Osteoblast (primary cell): ENCODE results near the gene PROC. TPM values are rescaled to one million over a fixed set of nuclear protein-coding genes. Genes with fewer than 3 reads are reported as not detected.
A peak's percentile ranks its signal among the peaks of the same experiment; 100 is the strongest.

Experiments used
- DNase-seq: peaks from one replicate; pipeline ENCODE4 v3.0.0; 2011; ENCODE audit warnings: low spot score, mixed read lengths; ENCODE audit not compliant: insufficient read length; ENCODE audit errors: missing footprints
- H2AFZ ChIP-seq: 2 replicates; pipeline ENCODE4 v1.6.0; 2011; ENCODE audit warnings: mild to moderate bottlenecking, low read length
- H3K27ac ChIP-seq: 2 replicates; pipeline ENCODE4 v1.5.1; 2011; ENCODE audit warnings: mild to moderate bottlenecking, low read depth, low read length, moderate library complexity
- H3K27me3 ChIP-seq: 2 replicates; pipeline ENCODE4 v1.6.0; 2012; ENCODE audit warnings: mild to moderate bottlenecking, control low read depth, inconsistent platforms, low read length, moderate library complexity; ENCODE audit not compliant: insufficient read depth
- H3K36me3 ChIP-seq: 2 replicates; pipeline ENCODE4 v1.5.1; 2011; ENCODE audit warnings: mild to moderate bottlenecking, low read length, control low read depth, moderate library complexity; ENCODE audit not compliant: insufficient read depth
- H3K4me1 ChIP-seq: 2 replicates; pipeline ENCODE4 v1.5.1; 2011; ENCODE audit warnings: mild to moderate bottlenecking, low read length, control low read depth, moderate library complexity; ENCODE audit not compliant: insufficient read depth
- H3K4me2 ChIP-seq: 2 replicates; pipeline ENCODE4 v1.6.0; 2011; ENCODE audit warnings: mild to moderate bottlenecking, low read length; ENCODE audit not compliant: insufficient read depth
- H3K4me3 ChIP-seq: fragments of 200-600 bp; sonication (generic); 3 replicates; pipeline ENCODE4 v1.5.1; 2012; ENCODE audit warnings: mild to moderate bottlenecking, low read length, inconsistent platforms; ENCODE audit not compliant: insufficient read depth
- H3K79me2 ChIP-seq: 2 replicates; pipeline ENCODE4 v1.6.0; 2012; ENCODE audit warnings: mild to moderate bottlenecking, low read length, control low read depth, inconsistent platforms; ENCODE audit not compliant: insufficient read depth
- H3K9me3 ChIP-seq: 2 replicates; pipeline ENCODE4 v1.5.1; 2011; ENCODE audit warnings: low read depth, low read length, control low read depth
- H4K20me1 ChIP-seq: 2 replicates; pipeline ENCODE4 v1.6.0; 2012; ENCODE audit warnings: mild to moderate bottlenecking, low read length, control low read depth; ENCODE audit not compliant: insufficient read depth
- CTCF ChIP-seq: IDR thresholded peaks from 2 replicates; pipeline ENCODE4 v1.5.1; 2011; ENCODE audit warnings: mild to moderate bottlenecking, low read depth, low read length, moderate library complexity; ENCODE audit errors: extremely low read depth
- total RNA-seq: library from RNA; depleted of rRNA; stranded (reverse); fragments of >200 nt; gene quantifications from 2 replicates; pipeline ENCODE4 v1.2.3, GENCODE V29; 2012

The PROC gene
- total RNA-seq, 1 donor, result not detected

- no peak for TF ChIP-seq CTCF
- no peak overlapping the region for H3K27ac ChIP-seq
- peaks cover 22% of the 10 kb centered on the region for H3K27me3 ChIP-seq
- no peaks in the 10 kb centered on the region for H4K20me1 ChIP-seq
- H3K4me2 ChIP-seq, result no peak overlapping the region
- H3K79me2 ChIP-seq, result no peaks in the 10 kb centered on the region
- no peak overlapping the region for H2AFZ ChIP-seq
- no peaks in the 10 kb centered on the region for H3K9me3 ChIP-seq
- H3K36me3 ChIP-seq, result no peaks in the 10 kb centered on the region
- H3K4me3 ChIP-seq, result no peak overlapping the region
- no peaks in the 10 kb centered on the region for H3K4me1 ChIP-seq
- DNase-seq, result peak; percentile 79
Observed at GRCh38 chr2:127424598-127425520, 6.6 kb downstream of the PROC start.

GRCh38 chr2:127425540-127426490 lies 7.6 kb downstream of the PROC start:
- Histone ChIP-seq H3K27me3 (peaks cover 22% of the 10 kb centered on the region), H3K4me3 (no peak overlapping the region)
- TF ChIP-seq CTCF, result no peak

GRCh38 chr2:127426501-127427354 lies 8.5 kb downstream of the PROC start:
- Histone ChIP-seq H3K27me3 (peaks cover 22% of the 10 kb centered on the region), H3K36me3 (no peaks in the 10 kb centered on the region), H3K4me3 (no peak overlapping the region), H3K79me2 (no peaks in the 10 kb centered on the region), H2AFZ (no peak overlapping the region), H3K4me2 (no peak overlapping the region), H3K9me3 (no peaks in the 10 kb centered on the region), H3K27ac (no peak overlapping the region), H4K20me1 (no peaks in the 10 kb centered on the region), H3K4me1 (no peaks in the 10 kb centered on the region)
- no peak for TF ChIP-seq CTCF
- no peak for DNase-seq

More at GRCh38 chr2:127425540-127426490, 7.6 kb downstream of the PROC start:
- Histone ChIP-seq H3K79me2 (no peaks in the 10 kb centered on the region), H4K20me1 (no peaks in the 10 kb centered on the region), H3K4me1 (no peaks in the 10 kb centered on the region), H2AFZ (no peak overlapping the region), H3K36me3 (no peaks in the 10 kb centered on the region), H3K4me2 (no peak overlapping the region), H3K9me3 (no peaks in the 10 kb centered on the region), H3K27ac (no peak overlapping the region)
- no peak for DNase-seq
